GM19240 (cell line): ENCODE data around the gene PXT1.
A peak's percentile ranks its signal among the peaks of the same experiment; 100 is the strongest.
"Not testable (repeated sequence)": the region's sequence is repeated elsewhere in the genome, so short reads cannot be mapped to it uniquely, and the experiment has no call there.

Experiments
- DNase-seq: peaks from one replicate; pipeline ENCODE4 v3.0.0; 2011; ENCODE audit warnings: low spot score; ENCODE audit not compliant: insufficient read length

PXT1 gene

DNA sequence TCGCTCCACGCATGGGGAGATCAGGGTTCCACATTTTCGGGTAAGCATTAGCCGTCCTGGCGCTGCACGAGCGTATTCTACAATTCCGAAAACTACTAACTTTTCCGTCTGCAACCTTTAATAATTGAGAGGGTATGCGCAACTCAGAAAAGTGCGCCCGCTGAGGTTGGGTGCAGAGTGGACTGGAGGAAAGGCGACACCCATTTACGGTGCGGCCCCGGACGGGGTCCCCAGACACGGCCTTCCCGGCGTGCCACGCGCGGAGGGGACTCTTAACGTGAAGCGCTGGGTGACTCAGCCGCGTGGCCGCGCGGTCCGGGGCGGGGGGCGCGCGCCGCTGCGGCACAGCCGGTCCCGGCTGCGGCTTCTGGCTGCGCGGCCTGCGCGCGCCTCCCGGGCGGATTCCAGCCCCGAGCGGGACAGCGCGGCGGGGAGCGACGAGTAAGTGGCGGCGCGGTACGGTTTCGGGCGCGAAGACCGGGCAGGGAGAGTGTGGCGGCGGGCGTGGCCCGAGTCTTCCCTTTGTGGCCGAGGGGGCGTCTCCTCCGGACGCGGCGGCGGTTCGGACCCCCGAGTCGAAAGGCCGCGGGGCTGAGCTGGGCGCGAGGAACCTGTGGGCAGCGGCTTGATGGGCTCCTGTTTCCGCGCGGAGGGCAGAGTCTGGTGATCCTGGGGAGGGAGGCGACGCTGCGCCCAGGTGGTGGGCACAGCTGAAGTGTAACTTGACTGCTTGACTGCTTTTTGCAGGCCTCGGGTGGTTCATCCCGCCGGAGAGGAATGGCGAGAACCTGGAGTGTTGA is at the start of gene PXT1, which contains the start of gene KCTD20:
Gene PXT1 (minus strand): TSS at position 184 of the 800 bp plus-strand sequence. CDS start 16,772 bp downstream, outside the sequence.
Gene KCTD20 (plus strand): TSS at position 330 of the 800 bp plus-strand sequence. CDS start 27,098 bp downstream, outside the sequence.
- DNase-seq = peak; percentile 78

GRCh38 chr6:36492092-36492491 is 49.4 kb upstream of the PXT1 start:
- DNase-seq = no peak

DNA sequence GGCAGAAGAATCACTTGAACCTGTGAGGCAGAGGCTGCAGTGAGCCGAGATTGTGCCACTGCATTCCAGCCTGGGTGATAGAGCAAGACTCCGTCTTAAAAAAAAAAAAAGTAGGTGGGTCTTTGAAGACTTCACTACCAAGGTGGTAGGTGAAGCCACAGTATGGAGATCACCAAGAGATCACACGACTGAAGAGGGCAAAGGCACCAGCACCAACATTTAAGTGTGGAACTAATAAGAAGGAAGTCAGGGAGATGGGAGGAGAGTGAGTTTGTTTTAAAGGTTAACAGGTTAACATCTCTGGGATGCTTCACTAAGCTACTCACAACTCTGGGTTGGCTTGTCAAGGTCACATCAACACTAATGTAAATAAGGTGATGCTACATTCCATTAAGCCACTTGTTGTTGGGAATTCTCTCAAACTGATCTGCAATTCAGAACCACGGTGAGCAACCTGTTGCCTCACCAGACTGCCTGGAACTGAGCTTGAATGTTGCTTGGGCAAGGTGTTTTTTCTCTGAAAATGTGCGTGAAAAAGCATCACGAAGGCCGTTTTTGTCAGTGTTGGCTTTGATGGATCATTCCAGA is 48.8 kb upstream of the PXT1 start:
- DNase-seq = no peak

DNA sequence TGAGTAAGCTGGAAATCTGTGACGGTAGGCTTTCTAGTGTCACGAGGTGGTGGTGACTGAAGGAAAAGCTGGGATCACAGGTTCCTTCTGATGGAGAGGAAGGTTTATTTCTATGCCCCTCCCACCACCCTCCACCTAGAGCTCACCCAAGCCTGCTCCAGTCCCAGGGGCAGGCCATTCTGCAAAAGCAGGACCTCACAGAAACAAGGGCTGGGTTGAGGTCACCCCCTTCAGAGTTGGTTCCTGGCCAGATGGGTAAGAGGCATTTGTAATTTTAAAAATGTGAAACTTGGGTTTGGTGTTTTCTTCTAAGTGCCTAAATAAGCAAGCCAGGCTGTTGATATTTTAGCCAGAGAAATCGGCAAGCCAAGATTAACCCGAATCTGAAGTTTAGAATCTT is 46.8 kb upstream of the PXT1 start:
- DNase-seq = no peak

DNA sequence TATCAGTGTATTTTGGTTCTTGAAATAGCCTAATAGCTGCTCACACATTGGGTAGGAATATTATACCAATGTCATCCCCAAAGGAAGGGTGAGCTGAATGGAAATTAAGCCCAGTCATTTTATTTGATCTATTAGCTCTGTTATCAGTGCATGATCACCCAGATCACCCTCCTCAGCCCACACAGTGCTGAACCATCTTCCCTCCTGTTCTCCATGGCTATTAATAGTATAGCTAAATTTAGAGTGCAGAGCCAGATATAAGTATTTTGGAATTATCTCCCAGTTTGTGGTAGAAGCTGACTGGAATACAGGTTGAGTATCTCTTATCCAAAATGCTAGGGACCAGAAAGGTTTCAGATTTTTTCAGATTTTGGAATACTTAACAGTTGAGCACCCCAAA is 45.6 kb upstream of the PXT1 start:
- DNase-seq = no peak

DNA sequence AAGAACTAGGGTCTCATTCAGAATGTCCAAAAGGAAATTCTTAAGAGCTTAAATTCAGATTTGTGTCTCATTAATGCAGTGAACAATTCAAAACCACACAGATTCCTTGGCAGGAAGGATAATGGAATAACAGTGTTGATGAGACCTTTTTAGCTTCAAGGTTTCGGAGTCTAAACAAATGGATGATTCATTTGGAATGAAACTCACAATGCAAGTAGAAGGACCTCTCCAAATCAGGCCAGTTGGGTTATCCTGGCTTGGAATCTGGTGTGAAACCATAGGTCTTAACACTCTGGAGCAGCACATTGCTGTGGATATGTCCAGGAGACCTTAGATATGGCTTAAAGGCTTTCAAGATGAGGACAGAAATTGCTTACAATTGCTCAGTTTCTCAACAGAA is 45.0 kb upstream of the PXT1 start:
- no peak for DNase-seq

- DNase-seq = no peak
These were observed 42.1 kb upstream of the PXT1 start for GRCh38 chr6:36484736-36485135.

DNA sequence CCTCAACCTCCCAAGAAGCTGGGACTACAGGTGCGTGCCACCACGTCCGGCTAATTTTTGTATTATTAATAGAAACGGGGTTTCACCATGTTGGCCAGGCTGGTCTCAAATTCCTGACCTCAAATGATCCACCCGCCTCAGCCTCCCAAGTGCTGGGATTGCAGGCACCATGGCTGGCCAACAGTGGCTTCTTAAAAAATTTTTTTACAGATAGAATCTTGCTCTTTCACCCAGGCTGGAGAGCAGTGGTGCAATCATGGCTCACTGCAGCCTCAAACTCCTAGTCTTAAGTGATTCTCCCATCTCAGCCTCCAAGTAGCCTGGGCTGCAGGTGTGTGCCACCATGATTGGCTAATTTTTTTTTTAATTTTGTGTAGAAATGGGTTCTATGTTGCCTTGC is 40.7 kb upstream of the PXT1 start:
- not testable (repeated sequence) for DNase-seq

DNA sequence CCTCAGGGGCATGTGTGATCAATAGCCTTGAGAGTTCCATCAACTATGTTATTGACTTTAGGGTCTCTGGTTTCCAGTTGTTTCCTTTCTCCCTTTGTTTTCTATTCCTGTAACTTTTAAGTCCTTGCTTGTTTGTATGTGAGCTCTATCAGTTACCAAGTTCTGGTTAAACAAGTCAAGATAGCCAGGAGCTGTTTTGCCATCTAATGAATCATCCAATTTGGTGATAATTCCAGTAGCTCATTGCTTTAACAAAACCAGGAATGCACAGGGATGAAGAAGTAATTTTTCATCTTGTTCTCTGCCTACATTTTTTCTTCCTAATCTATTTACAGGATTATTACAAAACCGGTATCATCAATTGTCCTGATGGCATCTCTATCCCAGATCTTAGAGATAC is 36.6 kb upstream of the PXT1 start:
- DNase-seq = no peak

DNA sequence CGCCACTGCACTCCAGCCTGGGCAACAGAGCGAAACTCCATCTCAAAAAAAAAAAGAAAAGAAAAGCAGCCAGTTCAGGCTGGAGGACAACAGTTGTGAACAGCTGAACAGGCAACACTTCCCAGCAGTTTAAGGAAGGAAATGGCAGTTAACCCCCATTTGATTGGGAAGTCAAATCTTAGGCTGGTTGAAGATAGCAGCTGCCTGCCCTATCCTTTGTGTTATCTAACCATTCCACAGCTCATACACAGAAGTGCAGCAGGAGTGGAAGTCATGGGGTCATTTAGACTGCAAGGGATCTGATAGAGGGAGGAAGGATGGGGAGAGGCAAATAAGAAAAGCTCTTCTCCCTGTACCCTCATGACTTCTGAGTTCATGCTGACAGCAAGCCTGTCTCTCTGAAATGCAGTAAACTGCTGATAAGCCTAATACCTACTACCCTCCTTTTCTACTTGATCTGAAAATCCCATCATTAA is 35.4 kb upstream of the PXT1 start:
- DNase-seq = no peak

DNA sequence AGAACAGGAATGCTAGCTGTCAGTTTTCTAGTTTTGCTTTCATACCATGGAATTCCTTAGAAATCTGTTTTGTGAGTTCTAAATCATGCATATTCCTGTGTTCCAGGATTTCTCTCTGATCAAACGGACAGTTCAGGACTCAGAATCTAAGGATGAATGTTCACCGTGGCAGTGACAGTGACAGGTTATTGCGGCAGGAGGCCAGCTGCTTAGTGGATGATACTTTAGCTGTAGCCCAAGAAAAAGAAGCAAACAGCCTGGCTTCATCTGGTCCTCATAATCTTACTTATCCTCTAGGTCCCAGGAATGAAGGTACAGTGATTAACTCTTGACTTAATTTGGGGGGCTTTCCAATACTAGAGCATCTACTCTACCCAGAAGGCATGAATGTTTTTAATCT is 27.3 kb upstream of the PXT1 start:
- no peak for DNase-seq

GRCh38 chr6:36469148-36469661 is 26.6 kb upstream of the PXT1 start:
- DNase-seq = no peak

GRCh38 chr6:36467625-36468024 is 25.0 kb upstream of the PXT1 start:
- DNase-seq = no peak

DNA sequence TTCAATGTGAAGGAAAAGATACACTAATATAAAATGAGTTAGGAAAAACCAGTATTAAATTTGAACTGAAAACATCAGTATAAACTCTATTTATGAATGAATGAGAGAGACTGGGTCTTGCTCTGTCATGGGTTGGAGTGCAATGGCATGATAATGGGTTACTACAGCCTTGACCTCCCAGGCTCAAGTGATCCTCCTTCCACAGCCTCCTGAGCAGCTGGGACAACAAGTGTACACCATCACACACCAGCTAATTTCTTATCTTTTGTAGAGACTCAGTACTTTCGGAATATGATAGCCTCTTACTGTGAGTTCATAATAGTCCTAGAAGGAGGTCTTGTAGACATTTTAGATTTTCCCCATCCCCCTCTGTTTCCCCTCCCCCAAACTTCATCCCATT is 21.6 kb upstream of the PXT1 start:
- DNase-seq = no peak

DNA sequence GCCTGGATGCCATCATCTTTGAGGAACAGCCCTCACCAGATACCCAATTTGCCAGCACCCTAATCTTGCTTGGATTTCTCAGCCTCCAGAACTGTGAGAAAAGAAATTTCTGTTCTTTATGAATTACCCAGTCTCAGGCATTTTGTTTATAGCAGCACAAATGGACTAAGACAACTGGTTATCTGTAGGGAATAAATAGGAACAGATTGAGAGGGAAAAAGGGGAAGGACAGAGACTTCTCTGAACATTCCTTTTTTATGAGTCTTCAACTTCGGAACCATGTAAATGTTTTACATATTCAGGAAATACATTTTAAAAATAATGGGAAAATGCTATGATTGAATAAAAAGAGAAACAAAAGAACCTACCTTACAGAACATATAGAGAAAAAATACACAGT is 21.0 kb upstream of the PXT1 start:
- DNase-seq = no peak

DNA sequence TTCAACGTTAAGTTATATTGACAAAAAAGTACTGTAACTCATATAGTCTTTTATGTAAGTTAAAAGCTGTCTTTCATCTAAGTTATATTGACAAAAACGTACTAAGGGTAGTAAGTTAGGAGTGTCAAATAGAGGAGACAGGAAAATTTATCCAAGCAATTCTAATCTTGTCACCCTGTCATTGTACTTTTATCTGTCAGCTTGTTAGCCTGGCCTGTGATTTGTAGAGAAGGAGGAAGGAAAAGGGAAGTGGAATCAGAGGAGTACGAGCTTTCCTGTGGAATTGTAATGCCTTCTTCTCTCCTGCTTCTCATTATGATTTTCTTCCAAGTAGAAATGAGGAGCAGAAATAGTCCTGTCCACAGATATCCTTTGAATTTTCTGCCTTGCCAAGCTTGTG is 19.0 kb upstream of the PXT1 start:
- no peak for DNase-seq

- no peak for DNase-seq
These were observed 18.3 kb upstream of the PXT1 start for GRCh38 chr6:36460916-36461315.

DNA sequence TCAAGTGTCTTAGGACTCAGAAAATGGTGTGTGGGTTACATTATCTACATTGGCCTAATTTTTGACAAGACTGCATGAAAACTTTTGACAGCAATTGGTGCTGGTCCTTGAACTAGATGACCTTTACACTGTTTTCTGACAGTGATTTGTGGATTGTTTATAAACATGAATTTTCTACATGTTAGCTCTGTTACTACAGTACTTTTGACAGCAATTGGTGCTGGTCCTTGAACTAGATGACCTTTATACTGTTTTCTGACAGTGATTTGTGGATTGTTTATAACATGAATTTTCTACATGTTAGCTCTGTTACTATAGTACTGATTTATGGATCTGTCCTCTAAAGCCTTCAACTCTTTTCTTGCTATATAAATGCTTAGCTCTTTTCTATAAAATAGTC is 16.8 kb upstream of the PXT1 start:
- DNase-seq = no peak

GRCh38 chr6:36455486-36456027 is 12.9 kb upstream of the PXT1 start:
- no peak for DNase-seq

- DNase-seq = not testable (repeated sequence)
These were observed 10.2 kb upstream of the PXT1 start for GRCh38 chr6:36452897-36453296.

DNA sequence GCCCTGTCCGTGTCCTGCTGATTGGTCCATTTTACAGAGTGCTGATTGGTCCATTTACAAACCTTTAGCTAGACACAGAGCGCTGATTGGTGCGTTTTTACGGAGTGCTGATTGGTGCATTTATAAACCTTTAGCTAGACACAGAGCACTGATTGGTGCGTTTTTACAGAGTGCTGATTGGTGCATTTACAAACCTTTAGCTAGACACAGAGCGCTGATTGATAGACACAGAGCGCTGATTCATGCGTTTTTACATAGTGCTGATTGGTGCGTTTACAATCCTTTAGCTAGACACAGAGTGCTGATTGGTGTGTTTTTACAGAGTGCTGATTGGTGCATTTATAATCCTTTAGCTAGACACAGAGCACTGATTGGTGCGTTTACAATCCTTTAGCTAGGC is 6.5 kb upstream of the PXT1 start:
- DNase-seq = not testable (repeated sequence)

GRCh38 chr6:36445621-36446020 is 3.0 kb upstream of the PXT1 start:
- no peak for DNase-seq
